Measurements from ENCODE around the gene SAFB.

The SAFB gene

GRCh38 chr19:5654931-5655330 lies 32.0 kb downstream of the SAFB start:
- peaks cover 66% of the 10 kb centered on the region for H3K36me3 ChIP-seq (ENCODE audit: insufficient read depth, low read length)
- no peak overlapping the region for H3K4me2 ChIP-seq (ENCODE audit: low read length)
- H3K9ac ChIP-seq (ENCODE audit: low read depth, low read length), result no peak overlapping the region
- H3K4me3 ChIP-seq (ENCODE audit: low read length), result no peak overlapping the region
- H3K9me3 ChIP-seq (replicated peaks; ENCODE audit: low read length), result no peaks in the 10 kb centered on the region
- H3K4me1 ChIP-seq (ENCODE audit: control insufficient read depth, insufficient read depth, low read length), result no peaks in the 10 kb centered on the region
- no peaks in the 10 kb centered on the region for H3K27me3 ChIP-seq (ENCODE audit: control insufficient read depth, insufficient read depth, low read length)

GRCh38 chr19:5655412-5655811 lies 32.5 kb downstream of the SAFB start:
- Histone ChIP-seq H3K9me3 (replicated peaks; ENCODE audit: low read length) (no peaks in the 10 kb centered on the region), H3K4me3 (ENCODE audit: low read length) (no peak overlapping the region), H3K4me1 (ENCODE audit: control insufficient read depth, insufficient read depth, low read length) (no peaks in the 10 kb centered on the region), H3K9ac (ENCODE audit: low read depth, low read length) (no peak overlapping the region), H3K4me2 (ENCODE audit: low read length) (no peak overlapping the region), H3K36me3 (ENCODE audit: insufficient read depth, low read length) (peaks cover 67% of the 10 kb centered on the region), H3K27me3 (ENCODE audit: control insufficient read depth, insufficient read depth, low read length) (no peaks in the 10 kb centered on the region)

DNA sequence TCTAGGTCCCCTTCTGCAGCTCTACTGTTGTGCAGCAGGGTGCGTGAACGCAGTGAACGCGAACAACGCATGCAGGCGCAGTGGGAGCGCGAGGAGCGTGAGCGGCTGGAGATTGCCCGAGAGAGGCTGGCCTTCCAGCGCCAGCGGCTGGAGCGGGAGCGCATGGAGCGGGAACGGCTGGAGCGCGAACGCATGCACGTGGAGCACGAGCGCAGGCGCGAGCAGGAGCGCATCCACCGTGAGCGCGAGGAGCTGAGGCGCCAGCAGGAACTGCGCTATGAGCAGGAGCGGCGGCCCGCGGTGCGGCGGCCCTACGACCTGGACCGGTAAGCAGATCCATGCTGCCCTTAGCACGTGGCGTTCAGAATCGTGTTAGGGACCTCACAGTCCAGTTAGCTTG lies 38.6 kb downstream of the SAFB start:
- H3K9ac ChIP-seq (ENCODE audit: low read depth, low read length), result no peak overlapping the region
- no peaks in the 10 kb centered on the region for H3K9me3 ChIP-seq (replicated peaks; ENCODE audit: low read length)
- H3K4me3 ChIP-seq (ENCODE audit: low read length), result no peak overlapping the region

GRCh38 chr19:5663904-5664303 lies 41.0 kb downstream of the SAFB start:
- H3K4me3 ChIP-seq (ENCODE audit: low read length), result no peak overlapping the region
- H3K36me3 ChIP-seq (ENCODE audit: insufficient read depth, low read length), result peaks cover 73% of the 10 kb centered on the region
- no peaks in the 10 kb centered on the region for H3K27me3 ChIP-seq (ENCODE audit: control insufficient read depth, insufficient read depth, low read length)
- no peak overlapping the region for H3K9ac ChIP-seq (ENCODE audit: low read depth, low read length)
- no peak overlapping the region for H3K4me2 ChIP-seq (ENCODE audit: low read length)
- H3K4me1 ChIP-seq (ENCODE audit: control insufficient read depth, insufficient read depth, low read length), result peaks cover 10% of the 10 kb centered on the region
- no peaks in the 10 kb centered on the region for H3K9me3 ChIP-seq (replicated peaks; ENCODE audit: low read length)

More for the DNA sequence above, 38.6 kb downstream of the SAFB start:
- no peak overlapping the region for H3K4me2 ChIP-seq (ENCODE audit: low read length)
- H3K36me3 ChIP-seq (ENCODE audit: insufficient read depth, low read length), result peaks cover 64% of the 10 kb centered on the region
- no peaks in the 10 kb centered on the region for H3K27me3 ChIP-seq (ENCODE audit: control insufficient read depth, insufficient read depth, low read length)
- H3K4me1 ChIP-seq (ENCODE audit: control insufficient read depth, insufficient read depth, low read length), result peaks cover 10% of the 10 kb centered on the region

DNA sequence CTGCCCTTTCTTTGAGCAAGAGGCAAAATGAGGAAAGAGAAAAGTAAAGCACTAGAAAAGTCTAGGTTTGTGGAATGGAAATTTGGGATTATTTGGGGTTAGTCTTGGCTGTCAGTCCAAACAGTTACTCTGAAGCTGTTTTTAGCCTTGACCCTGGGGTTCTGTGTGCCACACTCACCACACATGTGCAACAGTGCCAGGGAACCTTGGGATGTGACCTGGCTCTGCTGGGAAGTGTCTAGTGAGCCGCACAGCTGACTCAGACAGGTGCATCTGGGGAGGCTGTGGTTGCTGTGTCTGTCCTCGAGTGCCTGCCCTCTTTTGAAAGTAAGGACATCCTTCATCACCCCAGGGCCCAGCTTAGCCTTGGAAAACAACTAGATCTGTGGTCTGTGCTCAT lies 41.6 kb downstream of the SAFB start:
- H3K4me3 ChIP-seq (ENCODE audit: low read length), result no peak overlapping the region
- no peak overlapping the region for H3K9ac ChIP-seq (ENCODE audit: low read depth, low read length)
- H3K36me3 ChIP-seq (ENCODE audit: insufficient read depth, low read length), result peaks cover 78% of the 10 kb centered on the region
- H3K4me2 ChIP-seq (ENCODE audit: low read length), result no peak overlapping the region
- H3K27me3 ChIP-seq (ENCODE audit: control insufficient read depth, insufficient read depth, low read length), result no peaks in the 10 kb centered on the region
- peaks cover 10% of the 10 kb centered on the region for H3K4me1 ChIP-seq (ENCODE audit: control insufficient read depth, insufficient read depth, low read length)
- H3K9me3 ChIP-seq (replicated peaks; ENCODE audit: low read length), result no peaks in the 10 kb centered on the region

DNA sequence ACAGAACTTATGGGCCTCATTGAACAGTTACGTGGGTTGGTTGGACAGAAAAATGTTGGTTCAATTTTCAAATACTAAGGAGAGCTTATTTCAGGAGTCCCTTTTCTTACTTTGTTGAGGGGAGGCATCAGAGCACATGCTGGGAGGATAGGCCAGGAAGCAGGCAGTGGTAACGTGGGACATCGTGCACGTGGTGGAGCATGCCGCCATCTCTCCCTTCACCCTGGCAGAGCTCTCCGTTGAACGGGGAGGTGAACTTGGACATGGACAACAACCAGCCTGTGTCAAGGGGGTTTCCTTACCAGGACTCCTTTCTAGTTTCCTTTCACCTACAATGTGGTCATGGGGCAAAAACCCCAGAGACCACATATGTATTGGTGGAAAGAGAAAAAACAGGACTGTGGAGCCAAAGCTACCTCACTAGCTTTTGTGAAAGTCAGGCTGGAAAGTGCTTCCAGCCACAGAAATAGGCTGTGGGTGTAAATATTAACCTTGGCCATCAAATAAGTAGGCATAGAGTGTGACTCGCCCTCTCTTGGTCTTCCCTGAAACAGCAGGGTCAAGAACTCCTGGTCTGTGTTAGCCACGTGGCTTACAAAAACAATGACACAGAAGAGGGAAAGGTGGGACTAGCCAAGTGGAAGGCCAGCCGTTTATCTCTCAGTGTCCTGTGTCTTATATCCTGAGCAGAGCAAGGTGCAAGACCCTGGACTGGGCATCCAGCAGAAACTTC lies 43.1 kb downstream of the SAFB start:
- Histone ChIP-seq H3K27me3 (ENCODE audit: control insufficient read depth, insufficient read depth, low read length) (no peaks in the 10 kb centered on the region), H3K4me2 (ENCODE audit: low read length) (no peak overlapping the region), H3K36me3 (ENCODE audit: insufficient read depth, low read length) (peaks cover 69% of the 10 kb centered on the region), H3K4me1 (ENCODE audit: control insufficient read depth, insufficient read depth, low read length) (peaks cover 10% of the 10 kb centered on the region), H3K4me3 (ENCODE audit: low read length) (no peak overlapping the region), H3K9me3 (replicated peaks; ENCODE audit: low read length) (no peaks in the 10 kb centered on the region), H3K9ac (ENCODE audit: low read depth, low read length) (no peak overlapping the region)

- H3K9me3 ChIP-seq (replicated peaks; ENCODE audit: low read length), result no peaks in the 10 kb centered on the region
- no peaks in the 10 kb centered on the region for H3K27me3 ChIP-seq (ENCODE audit: control insufficient read depth, insufficient read depth, low read length)
- no peak overlapping the region for H3K9ac ChIP-seq (ENCODE audit: low read depth, low read length)
- no peak overlapping the region for H3K4me3 ChIP-seq (ENCODE audit: low read length)
- H3K4me2 ChIP-seq (ENCODE audit: low read length), result no peak overlapping the region
- peaks cover 70% of the 10 kb centered on the region for H3K36me3 ChIP-seq (ENCODE audit: insufficient read depth, low read length)
- H3K4me1 ChIP-seq (ENCODE audit: control insufficient read depth, insufficient read depth, low read length), result peaks cover 10% of the 10 kb centered on the region
Observed at GRCh38 chr19:5666921-5667610, 44.2 kb downstream of the SAFB start.

DNA sequence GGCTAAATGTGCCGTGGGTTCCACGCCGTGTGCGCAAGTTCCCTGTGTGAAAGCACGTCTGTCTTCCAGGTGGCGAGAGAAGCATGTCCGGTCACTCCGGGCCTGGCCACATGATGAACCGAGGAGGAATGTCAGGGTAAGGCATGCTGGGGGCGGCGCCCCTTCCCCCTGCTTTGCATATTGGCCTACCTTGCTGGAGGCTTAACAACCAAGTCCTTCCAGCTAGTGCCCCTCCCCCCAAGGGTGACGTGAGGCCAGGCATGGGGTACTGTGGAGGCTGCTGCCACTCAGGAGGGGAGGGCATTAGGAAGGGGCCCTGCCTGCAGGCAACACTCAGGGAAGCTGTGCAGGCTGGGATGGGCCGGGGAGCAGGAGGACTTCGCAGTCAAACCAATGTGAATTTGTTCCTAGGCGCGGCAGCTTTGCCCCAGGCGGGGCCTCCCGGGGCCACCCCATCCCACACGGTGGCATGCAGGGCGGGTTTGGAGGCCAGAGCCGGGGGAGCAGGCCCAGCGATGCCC lies 44.9 kb downstream of the SAFB start:
- no peak overlapping the region for H3K4me3 ChIP-seq (ENCODE audit: low read length)
- H3K36me3 ChIP-seq (ENCODE audit: insufficient read depth, low read length), result peaks cover 70% of the 10 kb centered on the region
- H3K27me3 ChIP-seq (ENCODE audit: control insufficient read depth, insufficient read depth, low read length), result no peaks in the 10 kb centered on the region
- no peak overlapping the region for H3K9ac ChIP-seq (ENCODE audit: low read depth, low read length)
- H3K4me2 ChIP-seq (ENCODE audit: low read length), result no peak overlapping the region
- H3K9me3 ChIP-seq (replicated peaks; ENCODE audit: low read length), result no peaks in the 10 kb centered on the region
- peaks cover 10% of the 10 kb centered on the region for H3K4me1 ChIP-seq (ENCODE audit: control insufficient read depth, insufficient read depth, low read length)

- Histone ChIP-seq H3K4me3 (ENCODE audit: low read length) (no peak overlapping the region), H3K4me1 (ENCODE audit: control insufficient read depth, insufficient read depth, low read length) (peaks cover 10% of the 10 kb centered on the region), H3K4me2 (ENCODE audit: low read length) (no peak overlapping the region), H3K27me3 (ENCODE audit: control insufficient read depth, insufficient read depth, low read length) (no peaks in the 10 kb centered on the region), H3K9me3 (replicated peaks; ENCODE audit: low read length) (no peaks in the 10 kb centered on the region), H3K36me3 (ENCODE audit: insufficient read depth, low read length) (peaks cover 58% of the 10 kb centered on the region), H3K9ac (ENCODE audit: low read depth, low read length) (no peak overlapping the region)
Observed at GRCh38 chr19:5669212-5669611, 46.3 kb downstream of the SAFB start.

DNA sequence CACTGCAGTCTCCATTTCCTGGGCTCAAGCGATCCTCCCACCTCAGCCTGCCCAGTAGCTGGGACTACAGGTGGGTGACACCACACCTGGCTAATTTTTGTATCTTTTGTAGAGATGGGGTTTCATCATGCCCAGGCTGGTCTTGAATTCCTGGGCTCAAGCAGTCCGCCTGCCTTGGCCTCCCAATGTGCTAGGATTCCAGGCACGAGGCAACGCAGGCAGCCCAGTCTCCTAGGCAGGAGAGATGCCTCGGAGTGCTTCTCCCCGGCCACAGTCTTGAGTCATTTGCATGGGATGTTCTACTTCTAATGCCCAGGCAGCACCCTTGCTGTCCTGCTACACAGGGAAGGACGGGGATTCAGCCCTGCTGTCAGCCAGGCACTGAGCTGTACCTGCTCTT lies 48.7 kb downstream of the SAFB start:
- no peak overlapping the region for H3K4me2 ChIP-seq (ENCODE audit: low read length)
- no peak overlapping the region for H3K4me3 ChIP-seq (ENCODE audit: low read length)
- H3K9me3 ChIP-seq (replicated peaks; ENCODE audit: low read length), result no peaks in the 10 kb centered on the region
- no peak overlapping the region for H3K9ac ChIP-seq (ENCODE audit: low read depth, low read length)
- H3K4me1 ChIP-seq (ENCODE audit: control insufficient read depth, insufficient read depth, low read length), result peaks cover 3% of the 10 kb centered on the region
- peaks cover 38% of the 10 kb centered on the region for H3K36me3 ChIP-seq (ENCODE audit: insufficient read depth, low read length)
- no peaks in the 10 kb centered on the region for H3K27me3 ChIP-seq (ENCODE audit: control insufficient read depth, insufficient read depth, low read length)

DNA sequence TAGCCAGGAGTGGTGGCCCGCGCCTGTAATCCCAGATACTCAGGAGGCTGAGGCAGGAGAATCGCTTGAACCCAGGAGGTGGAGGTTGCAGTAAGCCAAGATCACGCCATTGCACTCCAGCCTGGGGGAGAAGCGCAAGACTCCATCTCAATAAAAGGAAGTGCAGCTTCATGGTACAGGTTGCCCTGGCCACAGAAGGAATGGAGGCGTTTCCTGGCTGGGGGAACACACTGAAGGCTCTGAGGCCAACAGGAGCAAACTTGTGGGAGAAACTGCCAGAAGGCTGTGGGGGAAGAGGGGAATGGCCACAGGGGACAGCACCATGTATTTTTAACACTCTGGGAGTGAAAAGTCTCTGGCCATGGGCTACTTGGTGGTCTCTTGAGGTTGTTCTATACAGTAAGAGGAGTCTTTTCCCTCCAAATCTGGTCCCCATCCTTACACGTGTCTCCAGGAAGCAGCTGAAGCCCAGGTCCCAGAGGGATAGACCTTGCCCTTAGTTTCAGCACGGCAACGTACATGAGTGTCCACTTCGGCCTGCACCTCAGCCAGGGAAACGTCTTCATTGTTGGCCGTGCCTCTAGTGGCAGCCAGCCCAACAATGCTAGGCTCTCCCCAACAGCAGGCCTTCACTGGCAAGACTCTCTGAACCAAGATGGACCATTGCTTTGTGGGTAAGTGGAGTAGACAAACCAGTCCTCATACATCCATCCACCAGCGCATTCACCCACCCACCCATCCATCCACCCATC lies 50.0 kb downstream of the SAFB start:
- no peaks in the 10 kb centered on the region for H3K9me3 ChIP-seq (replicated peaks; ENCODE audit: low read length)
- peaks cover 7% of the 10 kb centered on the region for H3K4me1 ChIP-seq (ENCODE audit: control insufficient read depth, insufficient read depth, low read length)
- no peaks in the 10 kb centered on the region for H3K27me3 ChIP-seq (ENCODE audit: control insufficient read depth, insufficient read depth, low read length)
- H3K4me2 ChIP-seq (ENCODE audit: low read length), result no peak overlapping the region
- no peak overlapping the region for H3K9ac ChIP-seq (ENCODE audit: low read depth, low read length)
- H3K4me3 ChIP-seq (ENCODE audit: low read length), result no peak overlapping the region
- peaks cover 28% of the 10 kb centered on the region for H3K36me3 ChIP-seq (ENCODE audit: insufficient read depth, low read length)
